SK-N-MC (cell line): ENCODE results near the gene ZMYND10.

Experiments
- DNase-seq: peaks from one replicate; pipeline ENCODE4 v3.0.0-alpha.2; 2011; ENCODE audit warnings: low read depth, low spot score
- H3K27ac ChIP-seq: fragments of 200-600 bp; sonication (generic); 2 replicates; pipeline ENCODE4 v1.5.1; 2016; ENCODE audit warnings: mixed run types
- H3K36me3 ChIP-seq: fragments of 200-600 bp; sonication (generic); 2 replicates; pipeline ENCODE4 v1.6.1; 2017; ENCODE audit warnings: antibody characterized with exemption, low read length, mixed read lengths; ENCODE audit not compliant: insufficient read depth
- H3K4me3 ChIP-seq: fragments of 200-600 bp; sonication (generic); 2 replicates; pipeline ENCODE4 v1.5.1; 2016
- H3K9ac ChIP-seq: fragments of 200-600 bp; sonication (generic); 2 replicates; pipeline ENCODE4 v1.8.0; 2017; ENCODE audit warnings: mixed run types, mixed read lengths; ENCODE audit not compliant: insufficient read length
- H3K9me3 ChIP-seq: fragments of 200-600 bp; sonication (generic); 2 replicates; pipeline ENCODE4 v1.6.1; 2017; ENCODE audit warnings: low read depth, mild to moderate bottlenecking, antibody characterized with exemption, low read length, moderate library complexity, mixed read lengths
- EZH2 ChIP-seq: fragments of 200-600 bp; sonication (generic); IDR thresholded peaks from one replicate; pipeline ENCODE4 v1.6.1; 2017; ENCODE audit warnings: antibody characterized with exemption
- FOXP2 ChIP-seq: optimal IDR thresholded peaks from 2 replicates; pipeline ENCODE3; 2011; ENCODE audit warnings: mild to moderate bottlenecking, moderate library complexity; ENCODE audit not compliant: insufficient read depth; ENCODE audit errors: extremely low read length, control extremely low read depth
- POLR2AphosphoS5 ChIP-seq: IDR thresholded peaks from 2 replicates; pipeline ENCODE4 v1.6.1; 2012; ENCODE audit warnings: mild to moderate bottlenecking, low read depth, low read length, borderline replicate concordance

The ZMYND10 gene

DNA sequence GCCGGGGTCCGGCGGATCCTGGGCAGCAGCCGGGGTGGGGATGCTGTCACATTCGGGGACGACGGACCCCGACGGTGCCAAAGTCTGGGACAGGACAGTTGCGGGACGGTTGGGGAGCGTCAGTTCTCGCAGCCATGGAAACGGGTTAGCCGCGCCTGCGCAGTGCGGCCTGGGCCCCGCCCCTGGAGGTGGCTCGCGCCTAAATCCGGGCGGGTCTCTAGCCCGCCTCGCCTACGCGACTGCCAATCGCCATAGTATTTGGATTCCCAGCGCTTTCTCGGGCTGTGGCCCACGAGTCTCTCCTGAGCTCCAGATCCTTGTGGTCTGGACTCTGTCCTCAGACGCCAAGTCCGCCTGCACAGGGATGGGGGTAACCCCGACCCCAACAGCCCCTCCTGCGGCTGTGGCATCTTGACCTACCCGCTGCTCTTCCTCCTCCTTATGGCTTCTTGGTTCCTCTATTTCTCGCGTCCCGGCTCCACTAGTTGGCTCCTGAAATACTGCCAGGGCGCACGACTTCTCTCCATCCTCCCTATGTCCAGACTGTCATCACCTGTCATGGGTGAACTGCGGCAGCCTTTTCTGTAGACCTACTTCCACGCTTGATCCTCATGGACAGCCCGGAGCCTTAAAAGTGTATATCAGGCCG, at the start of gene ZMYND10:
Gene ZMYND10, minus strand, starts transcription at position 147 of the 649 bp plus-strand sequence. CDS start 153 bp downstream, outside the sequence.
- TF ChIP-seq EZH2 = no peak
- peak; percentile 33; the same call in 1 of the 2 replicates for TF ChIP-seq POLR2AphosphoS5
- TF ChIP-seq FOXP2 = no peak
- DNase-seq = no peak
- Histone ChIP-seq H3K9ac (no peak within 1 kb of the TSS), H3K9me3 (no peaks in the 10 kb centered on the region), H3K27ac (no peak within 1 kb of the TSS), H3K4me3 (peak within 1 kb of the TSS; percentile 73), H3K36me3 (no peaks in the 10 kb centered on the region)

DNA sequence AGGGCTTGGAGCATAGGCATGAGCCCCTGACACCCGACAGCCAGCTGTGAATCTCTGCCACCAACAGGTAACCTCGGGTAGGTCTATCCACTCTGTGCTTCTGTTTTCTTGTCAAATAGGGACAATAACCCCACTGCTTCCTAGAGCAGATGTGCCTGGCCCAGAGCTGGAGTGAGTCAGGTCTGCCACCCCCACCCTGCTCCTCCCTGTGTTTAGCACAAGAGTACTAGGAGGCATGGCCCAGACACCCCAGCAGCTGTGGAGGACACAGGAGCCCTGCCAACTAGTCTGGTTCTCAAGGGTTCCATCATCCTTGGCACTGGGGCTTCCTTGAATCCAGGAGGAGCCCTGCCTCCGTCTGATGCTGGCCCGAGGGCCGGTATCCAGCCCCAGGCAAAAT, 47.5 kb upstream of the ZMYND10 start:
- no peak overlapping the region for H3K4me3 ChIP-seq
- H3K27ac ChIP-seq = no peak overlapping the region
- no peak for TF ChIP-seq POLR2AphosphoS5
- TF ChIP-seq EZH2 = no peak
- DNase-seq = no peak
- no peak overlapping the region for H3K9ac ChIP-seq
- no peaks in the 10 kb centered on the region for H3K36me3 ChIP-seq
- no peaks in the 10 kb centered on the region for H3K9me3 ChIP-seq

DNA sequence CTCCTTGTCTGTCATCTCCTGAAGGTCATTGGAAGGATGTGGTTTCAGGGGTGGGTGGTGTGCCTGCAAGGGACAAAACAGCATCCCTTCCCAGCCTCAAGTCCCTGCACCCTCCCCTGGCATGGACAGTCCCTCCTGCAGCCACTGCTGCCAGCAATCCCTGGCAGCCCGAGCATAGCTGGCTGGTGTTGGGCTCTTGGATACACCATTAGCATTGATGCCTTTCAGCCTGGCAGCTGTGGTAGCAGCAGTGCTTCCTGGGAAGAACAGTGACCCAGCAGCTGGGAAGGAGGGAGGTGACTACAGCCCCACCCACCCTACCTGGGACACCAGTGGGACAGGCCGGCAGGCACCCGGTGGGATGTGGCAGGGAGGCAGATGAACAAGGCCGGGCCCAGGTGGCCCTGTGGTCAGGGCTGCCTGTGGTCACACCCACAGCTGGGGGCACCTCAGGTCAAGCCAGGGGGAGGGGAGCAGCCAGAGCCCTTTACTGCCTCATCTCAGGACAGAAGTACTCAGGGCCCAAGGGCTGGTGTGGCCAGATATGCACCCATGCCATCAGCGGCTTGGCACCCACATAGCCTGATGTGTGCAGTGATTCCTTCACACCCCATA, 46.7 kb upstream of the ZMYND10 start:
- H3K9ac ChIP-seq = no peak overlapping the region
- no peak for DNase-seq
- no peaks in the 10 kb centered on the region for H3K9me3 ChIP-seq
- H3K4me3 ChIP-seq = no peak overlapping the region
- H3K36me3 ChIP-seq = no peaks in the 10 kb centered on the region
- TF ChIP-seq FOXP2 (no peak), EZH2 (no peak), POLR2AphosphoS5 (no peak)
- no peak overlapping the region for H3K27ac ChIP-seq

DNA sequence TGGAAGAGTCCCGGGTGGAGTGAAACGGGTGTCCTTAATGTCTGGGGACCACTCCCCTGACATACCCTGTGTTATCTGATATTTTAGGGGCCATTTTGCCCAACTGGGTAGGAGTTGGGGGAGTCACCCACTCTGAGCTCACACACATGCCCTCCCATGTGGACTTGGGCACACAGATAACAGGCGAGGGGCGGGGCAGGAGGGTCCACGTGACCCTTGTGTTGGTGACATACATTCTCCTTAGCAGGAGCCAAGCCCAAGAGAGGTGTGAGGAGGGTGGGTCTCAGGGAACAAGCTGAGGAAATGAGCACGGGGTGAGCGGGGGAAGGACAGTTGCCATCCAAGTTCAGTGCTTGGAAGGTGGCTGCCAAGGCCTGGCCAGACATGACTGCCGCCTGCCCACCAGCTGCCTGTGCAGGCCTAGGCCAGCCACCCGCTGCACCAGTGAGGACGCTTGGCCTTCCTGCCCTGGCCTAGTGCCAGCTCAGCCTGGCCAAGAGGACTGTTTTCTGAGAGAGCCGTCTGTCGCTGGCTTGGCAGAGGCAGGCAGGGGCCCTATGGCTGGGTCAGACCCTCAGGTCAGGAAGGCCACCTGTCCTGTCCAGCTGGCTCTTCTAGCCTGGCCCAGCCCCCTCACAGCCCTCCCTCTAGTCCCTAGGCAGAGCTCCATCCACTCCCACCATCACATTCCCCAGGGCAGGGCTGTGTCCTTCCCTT, 45.1 kb upstream of the ZMYND10 start:
- TF ChIP-seq EZH2 = no peak
- TF ChIP-seq POLR2AphosphoS5 = no peak
- TF ChIP-seq FOXP2 = no peak
- no peak overlapping the region for H3K9ac ChIP-seq
- no peak for DNase-seq
- H3K36me3 ChIP-seq = no peaks in the 10 kb centered on the region
- H3K9me3 ChIP-seq = no peaks in the 10 kb centered on the region
- H3K4me3 ChIP-seq = no peak overlapping the region
- H3K27ac ChIP-seq = no peak overlapping the region

DNA sequence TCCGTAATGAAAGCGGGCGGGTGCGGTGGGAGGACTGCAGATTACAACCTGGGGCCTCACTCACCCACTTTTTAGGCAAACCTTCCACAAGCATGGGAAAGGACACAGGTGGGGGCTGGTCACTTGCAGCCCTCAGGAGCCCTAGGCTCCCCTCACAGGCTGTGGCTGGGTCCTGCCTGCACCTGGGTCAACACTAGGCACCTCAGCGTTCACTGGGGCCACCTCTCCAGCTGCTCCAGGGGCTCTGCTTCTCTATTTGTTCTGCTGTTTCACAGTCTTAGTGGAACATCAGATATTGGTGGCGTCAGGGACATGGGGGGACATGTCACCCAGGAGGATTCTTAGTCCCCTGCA, 43.9 kb upstream of the ZMYND10 start:
- no peak overlapping the region for H3K4me3 ChIP-seq
- no peak for DNase-seq

DNA sequence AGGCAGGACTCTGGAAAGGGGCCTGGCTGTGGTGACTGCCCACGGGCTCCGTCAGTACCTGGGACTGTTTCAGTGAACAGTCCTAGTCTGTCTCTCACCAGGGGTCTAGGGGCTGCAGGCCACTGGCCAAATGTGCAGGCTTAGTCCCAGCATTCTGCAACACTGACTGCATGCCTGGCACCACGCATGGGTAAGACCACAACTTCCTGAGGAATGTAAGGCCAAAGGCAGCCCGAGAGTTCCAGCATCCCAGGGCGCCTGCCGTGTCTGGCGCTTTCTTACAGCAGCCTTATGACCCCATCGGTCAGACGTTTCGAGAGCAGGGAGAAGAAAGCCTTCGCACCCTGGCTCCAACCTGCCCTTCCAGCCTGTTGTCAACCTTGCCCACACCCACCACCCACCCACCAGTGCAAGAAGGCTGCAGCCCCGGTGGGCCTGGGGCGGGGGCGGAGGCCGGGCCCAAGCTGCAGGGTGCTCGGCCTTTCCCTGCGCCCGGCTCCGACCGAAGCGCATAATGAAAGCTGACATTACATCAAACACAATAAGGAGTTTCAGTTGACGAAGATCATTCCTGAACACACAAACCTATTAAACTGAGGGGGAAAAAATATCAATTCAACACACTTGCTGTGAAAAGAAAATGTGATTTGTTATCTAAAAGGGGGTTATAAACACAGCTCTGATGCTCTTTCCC, 43.3 kb upstream of the ZMYND10 start:
- no peak overlapping the region for H3K4me3 ChIP-seq
- TF ChIP-seq EZH2 = no peak
- no peak for TF ChIP-seq FOXP2
- no peak for TF ChIP-seq POLR2AphosphoS5
- no peak overlapping the region for H3K27ac ChIP-seq
- H3K36me3 ChIP-seq = no peaks in the 10 kb centered on the region
- DNase-seq = no peak
- no peaks in the 10 kb centered on the region for H3K9me3 ChIP-seq
- H3K9ac ChIP-seq = no peak overlapping the region

More for the DNA sequence above, 43.9 kb upstream of the ZMYND10 start:
- H3K36me3 ChIP-seq = no peaks in the 10 kb centered on the region
- no peak overlapping the region for H3K27ac ChIP-seq
- no peak for TF ChIP-seq EZH2
- no peak for TF ChIP-seq POLR2AphosphoS5
- TF ChIP-seq FOXP2 = no peak
- no peak overlapping the region for H3K9ac ChIP-seq
- no peaks in the 10 kb centered on the region for H3K9me3 ChIP-seq

DNA sequence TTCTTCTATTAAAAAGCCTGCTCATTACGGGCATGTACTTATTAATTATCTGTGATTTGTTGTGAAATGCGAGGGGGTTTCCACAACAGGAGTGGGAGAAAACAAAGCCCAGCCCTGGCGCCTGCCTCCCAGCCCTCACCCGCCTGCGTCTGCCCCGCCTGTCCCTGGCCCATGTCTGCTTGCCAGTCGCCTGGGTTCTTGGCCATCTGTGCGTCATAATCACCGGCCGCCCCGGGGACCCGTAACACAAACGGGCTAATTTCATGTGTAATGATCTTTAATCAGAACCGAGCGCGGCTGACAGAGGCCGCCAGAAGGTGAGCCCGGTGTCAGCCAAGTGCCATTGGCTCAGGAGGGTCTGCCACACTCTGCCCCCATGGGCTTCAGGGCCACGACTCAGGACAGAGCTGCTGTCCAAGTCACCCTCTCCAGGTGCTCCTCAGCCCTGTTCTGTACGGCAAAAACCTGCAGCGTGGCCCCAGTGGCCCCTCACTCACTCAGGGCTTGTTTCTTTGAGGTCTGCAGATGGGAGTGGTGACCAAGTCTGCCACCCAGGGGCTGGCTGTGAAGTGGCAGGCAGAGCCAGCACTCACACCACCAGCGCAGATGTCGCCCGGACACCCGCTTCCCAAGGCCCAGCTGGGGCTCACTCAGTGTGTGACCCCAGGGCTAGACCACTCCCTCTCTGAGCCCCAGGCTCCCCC, 42.6 kb upstream of the ZMYND10 start:
- no peak overlapping the region for H3K27ac ChIP-seq
- no peak overlapping the region for H3K4me3 ChIP-seq
- H3K9ac ChIP-seq = no peak overlapping the region
- DNase-seq = no peak
- no peak for TF ChIP-seq POLR2AphosphoS5
- no peak for TF ChIP-seq EZH2
- TF ChIP-seq FOXP2 = no peak
- no peaks in the 10 kb centered on the region for H3K9me3 ChIP-seq
- no peaks in the 10 kb centered on the region for H3K36me3 ChIP-seq

DNA sequence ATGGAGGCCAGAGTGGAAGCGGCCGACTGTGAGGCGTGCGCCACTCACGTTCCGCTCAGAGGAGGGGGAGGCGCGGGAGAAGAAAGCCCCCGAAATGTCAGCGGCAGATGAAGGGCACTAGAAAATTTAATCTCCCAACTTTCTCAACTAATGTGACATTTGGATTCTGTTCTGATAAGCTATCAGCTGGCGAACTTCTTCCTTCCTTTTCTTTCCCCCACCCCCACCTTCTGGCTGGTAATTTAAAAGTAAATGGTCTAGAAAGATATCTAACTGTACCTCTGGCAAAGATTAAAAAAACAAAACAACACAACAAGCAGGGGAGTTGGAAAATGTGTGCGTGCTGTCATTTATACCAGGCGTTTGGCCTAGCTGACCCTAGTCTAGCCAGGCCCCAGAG, 40.2 kb upstream of the ZMYND10 start:
- no peak for DNase-seq
- no peak overlapping the region for H3K27ac ChIP-seq
- TF ChIP-seq FOXP2 = no peak
- no peak for TF ChIP-seq POLR2AphosphoS5
- TF ChIP-seq EZH2 = no peak
- no peak overlapping the region for H3K4me3 ChIP-seq
- H3K36me3 ChIP-seq = no peaks in the 10 kb centered on the region
- no peak overlapping the region for H3K9ac ChIP-seq
- no peaks in the 10 kb centered on the region for H3K9me3 ChIP-seq
